ENCODE data around the gene PLD4. TPM values are rescaled to one million over a fixed set of nuclear protein-coding genes. Genes with fewer than 3 reads are reported as not detected.

The PLD4 gene
- total RNA-seq, 4 donors from 2014 or later, result 0.16 TPM; not detected in 3

DNA sequence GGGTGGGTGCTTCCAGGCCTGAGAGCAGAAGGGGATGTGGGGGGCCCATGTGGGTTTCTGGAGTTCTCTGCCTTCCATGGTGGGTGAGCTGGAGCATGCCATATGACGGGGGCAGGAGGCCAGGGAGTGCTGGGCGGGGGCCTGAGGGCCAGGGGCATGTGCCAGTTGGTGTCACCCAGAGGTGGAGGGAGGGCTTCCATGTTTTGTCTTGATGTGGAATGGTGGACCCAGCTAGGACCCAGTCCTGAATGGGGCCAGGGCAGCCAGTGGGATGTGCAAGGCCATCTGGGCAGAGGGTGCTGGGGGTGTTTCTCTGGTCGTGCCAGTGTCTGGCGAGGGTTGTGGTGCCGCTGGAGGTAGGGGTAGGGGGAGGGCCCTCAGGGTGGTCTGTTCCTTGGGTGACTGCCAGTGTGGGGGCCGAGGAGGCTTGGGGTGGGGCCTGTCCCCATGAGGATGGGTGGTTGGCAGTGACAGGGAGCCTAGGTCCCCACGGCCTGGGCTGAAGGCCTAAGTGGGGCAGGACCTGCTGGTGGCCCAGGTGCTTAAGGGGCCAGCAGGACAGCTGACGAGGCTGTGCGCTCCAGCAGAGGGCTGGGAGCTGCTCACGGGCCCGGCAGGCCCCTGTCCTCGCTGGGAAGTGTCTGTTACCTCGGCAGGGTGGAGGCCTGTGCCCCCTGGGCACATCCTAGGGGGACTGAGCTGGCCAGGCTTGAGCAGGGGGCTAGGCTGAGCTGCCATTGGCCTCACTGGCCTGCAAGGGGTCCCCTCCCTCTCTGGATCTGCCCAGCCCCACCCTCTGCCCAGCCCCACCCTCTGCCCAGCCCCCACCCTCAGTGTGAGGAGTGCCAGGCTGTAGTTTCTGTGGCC, 32.8 kb upstream of the PLD4 start:
- H3K27ac ChIP-seq, result no peak overlapping the region
- no peaks in the 10 kb centered on the region for H3K9me3 ChIP-seq
- WGBS, result 77% methylated on average over 8 of the region's 13 CpGs
- no peak overlapping the region for H3K4me3 ChIP-seq
- H3K4me1 ChIP-seq, result peaks cover 19% of the 10 kb centered on the region
- H3K36me3 ChIP-seq, result peaks cover 41% of the 10 kb centered on the region
- TF ChIP-seq POLR2A (IDR thresholded peaks at IDR 0.05), result no peak
- no peak for TF ChIP-seq EP300 (IDR thresholded peaks at IDR 0.05)
- TF ChIP-seq POLR2AphosphoS5 (IDR thresholded peaks at IDR 0.05), result no peak
- TF ChIP-seq, protein P1, sequence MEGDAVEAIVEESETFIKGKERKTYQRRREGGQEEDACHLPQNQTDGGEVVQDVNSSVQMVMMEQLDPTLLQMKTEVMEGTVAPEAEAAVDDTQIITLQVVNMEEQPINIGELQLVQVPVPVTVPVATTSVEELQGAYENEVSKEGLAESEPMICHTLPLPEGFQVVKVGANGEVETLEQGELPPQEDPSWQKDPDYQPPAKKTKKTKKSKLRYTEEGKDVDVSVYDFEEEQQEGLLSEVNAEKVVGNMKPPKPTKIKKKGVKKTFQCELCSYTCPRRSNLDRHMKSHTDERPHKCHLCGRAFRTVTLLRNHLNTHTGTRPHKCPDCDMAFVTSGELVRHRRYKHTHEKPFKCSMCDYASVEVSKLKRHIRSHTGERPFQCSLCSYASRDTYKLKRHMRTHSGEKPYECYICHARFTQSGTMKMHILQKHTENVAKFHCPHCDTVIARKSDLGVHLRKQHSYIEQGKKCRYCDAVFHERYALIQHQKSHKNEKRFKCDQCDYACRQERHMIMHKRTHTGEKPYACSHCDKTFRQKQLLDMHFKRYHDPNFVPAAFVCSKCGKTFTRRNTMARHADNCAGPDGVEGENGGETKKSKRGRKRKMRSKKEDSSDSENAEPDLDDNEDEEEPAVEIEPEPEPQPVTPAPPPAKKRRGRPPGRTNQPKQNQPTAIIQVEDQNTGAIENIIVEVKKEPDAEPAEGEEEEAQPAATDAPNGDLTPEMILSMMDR (IDR thresholded peaks at IDR 0.05), result no peak
- peak; percentile 60 to 78 for DNase-seq (ENCODE audit: low spot score in 2 of 2)
- no peaks in the 10 kb centered on the region for H3K27me3 ChIP-seq

DNA sequence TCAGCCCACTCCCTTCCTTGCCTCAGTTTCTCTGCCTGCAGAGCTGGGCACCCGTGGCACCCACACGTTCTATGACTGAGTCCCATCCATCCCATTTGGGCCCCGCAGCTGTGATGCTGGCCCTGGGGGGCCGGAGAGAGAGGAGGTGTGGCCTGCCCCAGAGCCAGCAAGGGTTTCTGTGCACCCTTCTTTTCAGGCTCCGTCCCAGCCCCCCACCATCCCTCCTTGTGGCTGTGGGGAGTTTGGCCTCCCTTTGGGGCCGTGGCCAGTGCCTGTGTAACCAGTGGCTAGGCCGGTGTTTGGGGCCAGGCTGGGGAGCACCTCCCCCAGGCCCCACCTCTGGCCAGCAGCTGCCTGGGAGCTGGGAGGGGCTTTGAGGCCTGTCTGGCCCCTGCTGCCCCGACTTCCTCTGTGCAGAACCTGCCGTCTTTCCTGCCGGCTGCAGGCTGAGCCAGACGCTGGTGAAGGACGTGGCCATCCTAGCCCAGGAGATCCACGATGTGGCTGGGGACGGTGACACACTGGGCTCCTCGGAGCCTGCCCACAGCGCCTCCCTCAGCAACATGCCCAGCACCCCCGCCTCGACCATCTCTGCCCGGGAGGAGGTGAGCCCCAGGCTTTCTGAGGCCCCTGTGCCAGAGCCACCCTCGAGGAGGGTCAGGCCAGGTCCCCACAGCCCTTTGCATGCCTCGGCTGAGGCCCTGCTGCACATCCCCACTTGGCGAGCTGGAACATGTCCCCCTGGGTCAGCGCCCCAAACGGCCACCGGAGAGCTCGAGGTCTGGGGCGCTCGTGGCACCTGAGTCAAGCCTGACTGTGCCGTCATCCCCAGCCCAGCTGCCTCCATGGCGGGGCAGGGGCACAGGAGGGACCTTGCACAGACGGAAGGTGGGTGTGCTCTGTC, 31.9 kb upstream of the PLD4 start:
- no peak overlapping the region for H3K27ac ChIP-seq
- H3K4me3 ChIP-seq, result no peak overlapping the region
- peaks cover 32% of the 10 kb centered on the region for H3K36me3 ChIP-seq
- H3K27me3 ChIP-seq, result no peaks in the 10 kb centered on the region
- no peaks in the 10 kb centered on the region for H3K9me3 ChIP-seq
- DNase-seq (ENCODE audit: low spot score in 2 of 2), result peak in 1 of 2 donors; percentile 76
- WGBS, result 83% methylated on average over 12 of the region's 31 CpGs
- TF ChIP-seq EP300 (IDR thresholded peaks at IDR 0.05), result no peak
- TF ChIP-seq, protein P1 (IDR thresholded peaks at IDR 0.05), result no peak
- no peak for TF ChIP-seq POLR2AphosphoS5 (IDR thresholded peaks at IDR 0.05)
- peaks cover 19% of the 10 kb centered on the region for H3K4me1 ChIP-seq

DNA sequence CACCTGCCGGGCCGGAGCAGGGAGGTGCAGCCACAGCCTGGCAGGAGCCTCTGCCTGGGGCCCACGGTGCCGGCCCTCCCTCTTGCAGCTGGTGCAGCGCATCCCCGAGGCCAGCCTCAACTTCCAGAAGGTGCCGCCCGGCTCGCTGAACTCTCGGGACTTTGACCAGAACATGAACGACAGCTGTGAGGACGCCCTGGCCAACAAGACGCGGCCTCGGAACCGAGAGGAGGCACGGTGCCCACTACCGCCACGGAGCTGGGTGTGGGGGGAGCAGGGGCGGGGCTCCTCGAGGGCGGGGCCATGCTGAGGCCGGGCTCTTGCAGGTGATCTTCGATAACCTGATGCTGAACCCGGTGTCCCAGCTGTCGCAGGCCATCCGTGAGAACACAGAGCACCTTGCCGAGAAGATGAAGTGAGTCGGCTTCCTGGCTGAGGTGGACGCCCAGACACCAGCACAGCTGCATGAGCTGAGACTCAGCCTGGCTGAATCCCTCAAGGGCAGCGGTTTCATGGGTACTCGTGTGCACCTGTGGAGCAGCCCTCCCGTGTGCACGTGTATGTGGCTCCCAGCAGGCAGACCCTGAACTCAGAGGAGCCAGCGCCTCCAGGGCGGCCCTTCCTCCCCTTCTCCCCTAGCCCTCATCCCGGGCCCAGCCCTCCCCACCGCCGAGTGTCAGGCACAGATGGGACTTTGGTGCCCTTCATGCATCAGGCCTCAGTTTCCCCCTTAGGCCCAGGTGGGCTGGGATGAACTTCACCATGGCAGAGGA, 31.1 kb upstream of the PLD4 start:
- peaks cover 23% of the 10 kb centered on the region for H3K36me3 ChIP-seq

DNA sequence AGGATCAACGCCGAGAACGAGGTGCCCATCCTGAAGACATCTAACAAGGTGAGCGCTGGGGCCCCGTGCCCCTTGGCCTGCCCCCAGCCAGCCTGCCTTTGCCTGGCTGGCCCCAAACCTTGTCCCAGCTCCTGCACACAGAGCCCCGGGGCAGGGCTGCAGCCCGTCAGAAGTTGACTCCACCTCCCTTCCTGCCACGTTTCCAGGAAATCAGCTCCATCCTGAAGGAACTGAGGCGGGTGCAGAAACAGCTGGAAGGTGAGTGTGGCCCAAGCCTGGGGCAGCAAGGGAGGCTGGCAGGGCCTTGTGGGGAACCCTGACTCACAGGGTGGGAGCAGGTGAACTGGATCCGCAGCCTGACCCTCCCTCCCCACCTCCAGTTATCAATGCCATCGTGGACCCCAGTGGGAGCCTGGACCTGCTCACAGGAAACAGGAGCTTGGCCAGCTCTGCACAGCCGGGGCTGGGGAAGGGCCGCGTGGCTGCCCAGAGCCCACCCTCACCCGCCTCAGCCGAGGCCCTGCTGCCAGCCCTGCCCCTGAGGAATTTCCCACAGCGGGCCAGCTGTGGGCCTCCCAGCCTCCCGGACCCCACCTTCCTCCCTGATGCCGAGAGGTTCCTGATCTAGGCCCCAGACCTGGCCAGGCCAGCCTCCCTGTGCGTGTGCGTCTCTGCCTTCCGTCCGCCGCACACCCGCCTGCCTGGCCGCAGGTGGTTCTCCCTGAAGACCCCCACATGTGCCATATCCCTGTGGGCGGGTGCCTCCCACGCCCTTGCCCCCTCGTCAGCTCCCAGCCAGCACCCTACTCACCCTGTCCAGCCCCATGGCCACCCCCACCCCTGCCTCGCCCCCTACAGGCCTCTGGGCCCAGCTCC, 30.1 kb upstream of the PLD4 start:
- peak in 1 of 2 donors; percentile 75 for DNase-seq (ENCODE audit: low spot score in 2 of 2)
- no peaks in the 10 kb centered on the region for H3K9me3 ChIP-seq
- H3K36me3 ChIP-seq, result peaks cover 17% of the 10 kb centered on the region
- TF ChIP-seq EP300 (IDR thresholded peaks at IDR 0.05) (no peak), POLR2A (IDR thresholded peaks at IDR 0.05) (no peak), POLR2AphosphoS5 (IDR thresholded peaks at IDR 0.05) (no peak)
- TF ChIP-seq, protein P1 (IDR thresholded peaks at IDR 0.05), result no peak
- no peak overlapping the region for H3K4me3 ChIP-seq
- no peaks in the 10 kb centered on the region for H3K27me3 ChIP-seq
- WGBS, result 77% methylated on average over 19 of the region's 30 CpGs
- H3K27ac ChIP-seq, result no peak overlapping the region
- peaks cover 19% of the 10 kb centered on the region for H3K4me1 ChIP-seq

More for the DNA sequence above, 31.1 kb upstream of the PLD4 start:
- peak; percentile 65 to 76 for DNase-seq (ENCODE audit: low spot score in 2 of 2)
- H3K27me3 ChIP-seq, result no peaks in the 10 kb centered on the region
- no peak overlapping the region for H3K27ac ChIP-seq
- no peak for TF ChIP-seq POLR2AphosphoS5 (IDR thresholded peaks at IDR 0.05)
- TF ChIP-seq, protein P1 (IDR thresholded peaks at IDR 0.05), result no peak
- no peak for TF ChIP-seq POLR2A (IDR thresholded peaks at IDR 0.05)
- no peak for TF ChIP-seq EP300 (IDR thresholded peaks at IDR 0.05)
- H3K4me3 ChIP-seq, result no peak overlapping the region
- H3K9me3 ChIP-seq, result no peaks in the 10 kb centered on the region
- 73% methylated on average over 30 of the region's 39 CpGs for WGBS
- peaks cover 19% of the 10 kb centered on the region for H3K4me1 ChIP-seq

Data from suprapubic skin (tissue), 4 donors.